ENCODE results near the gene LMBRD2.

DNA sequence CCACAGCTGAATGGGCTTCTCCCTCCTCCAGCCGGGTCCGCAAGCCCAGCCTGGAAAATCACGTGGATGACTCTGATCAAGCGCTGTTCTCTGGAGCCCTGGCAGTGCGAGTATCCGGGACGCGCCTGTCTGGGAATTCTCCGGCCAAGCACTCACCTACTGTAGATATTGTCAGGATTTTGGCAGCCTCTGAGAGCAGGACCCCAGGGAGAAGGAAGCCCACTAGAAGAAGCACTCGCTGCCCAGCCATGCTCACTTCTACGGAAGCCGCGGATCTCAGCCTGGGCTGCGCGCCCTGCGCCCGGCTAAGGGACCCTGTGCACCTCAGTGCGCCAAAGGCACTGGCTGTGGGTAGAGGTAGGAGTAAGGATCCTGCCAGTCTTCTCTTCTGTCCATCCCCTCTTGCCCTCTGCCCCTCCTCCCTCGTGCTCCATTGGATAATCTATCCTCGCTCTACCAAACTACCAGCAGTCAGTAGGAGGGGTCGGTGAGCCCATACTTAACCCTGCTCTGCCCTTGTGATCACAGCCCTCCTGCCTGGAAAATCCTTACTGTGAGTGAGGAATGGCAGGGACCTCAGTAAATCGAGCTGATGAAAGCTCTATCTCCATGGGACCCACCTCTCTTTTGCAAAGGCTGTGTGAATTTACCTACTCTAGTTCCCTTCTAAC, 85.0 kb downstream of the LMBRD2 start, which contains the start of gene UGT3A2:
- TF ChIP-seq CTCF (IDR thresholded peaks at IDR 0.05) (no peak), POLR2AphosphoS5 (IDR thresholded peaks at IDR 0.05) (no peak)
